ENCODE measurements around the gene NME8. TPM values are rescaled to one million over a fixed set of nuclear protein-coding genes. Genes with fewer than 3 reads are reported as not detected.

NME8 gene
- total RNA-seq, 2 experiments from 2014 or later: not detected

- no peak overlapping the region for H3K27ac Mint-ChIP-seq
- peaks cover 79% of the 10 kb centered on the region for H3K27me3 Mint-ChIP-seq
- ATAC-seq (no peak), DNase-seq (no peak)
- H3K4me3 Mint-ChIP-seq: peak overlapping the region; percentile 35
- CTCF ChIA-PET: interaction anchor here (0.8 to 2.0 kb wide), 8 partner anchors 10 to 468 kb away, joined by 3 to 10 read pairs (median 3); no protein-coding TSS in a partner anchor
- no peaks in the 10 kb centered on the region for H3K9me3 Mint-ChIP-seq (ENCODE audit: low read depth)
- no peaks in the 10 kb centered on the region for H3K36me3 Mint-ChIP-seq
- peaks cover 19% of the 10 kb centered on the region for H3K4me1 Mint-ChIP-seq
Measured at GRCh38 chr7:37916017-37916672, 67.7 kb downstream of the NME8 start.

GRCh38 chr7:37916673-37917660, 68.6 kb downstream of the NME8 start, which contains the start of gene SFRP4:
Gene SFRP4, minus strand, starts transcription at chr7:37916817. Its CDS starts 280 bp downstream, at chr7:37916537.
- H3K9me3 Mint-ChIP-seq (ENCODE audit: low read depth): no peaks in the 10 kb centered on the region
- peak within 1 kb of the TSS; percentile 37 for H3K4me3 Mint-ChIP-seq
- H3K27ac Mint-ChIP-seq: no peak within 1 kb of the TSS
- peaks cover 81% of the 10 kb centered on the region for H3K27me3 Mint-ChIP-seq
- DNase-seq (no peak), ATAC-seq (peak; percentile 31)
- H3K4me1 Mint-ChIP-seq: peaks cover 21% of the 10 kb centered on the region
- no peaks in the 10 kb centered on the region for H3K36me3 Mint-ChIP-seq
- CTCF ChIA-PET: interaction anchor here (0.9 to 2.0 kb wide), 12 partner anchors 9 to 470 kb away, joined by 3 to 10 read pairs (median 3); no protein-coding TSS in a partner anchor

- DNase-seq: no peak
Measured at GRCh38 chr7:37918526-37918925, 70.1 kb downstream of the NME8 start.

GRCh38 chr7:37920305-37920848, 72.0 kb downstream of the NME8 start, which contains the start of gene EPDR1:
Gene EPDR1, plus strand, starts transcription at chr7:37920640. Its CDS starts 300 bp downstream, at chr7:37920940.
- H3K27ac Mint-ChIP-seq: no peak within 1 kb of the TSS
- no peaks in the 10 kb centered on the region for H3K36me3 Mint-ChIP-seq
- H3K9me3 Mint-ChIP-seq (ENCODE audit: low read depth): no peaks in the 10 kb centered on the region
- peaks cover 21% of the 10 kb centered on the region for H3K4me1 Mint-ChIP-seq
- ATAC-seq (peak; percentile 45), DNase-seq (peak; percentile 54)
- CTCF ChIA-PET: interaction anchor here (1.9 kb wide), 1 partner anchor 19 kb away, joined by 6 read pairs; no protein-coding TSS in a partner anchor
- H3K4me3 Mint-ChIP-seq: peak within 1 kb of the TSS; percentile 62
- H3K27me3 Mint-ChIP-seq: peaks cover 68% of the 10 kb centered on the region

More at GRCh38 chr7:37918526-37918925, 70.1 kb downstream of the NME8 start:
- Mint-ChIP-seq H3K4me3 (no peak overlapping the region), H3K9me3 (ENCODE audit: low read depth) (no peaks in the 10 kb centered on the region), H3K27ac (no peak overlapping the region), H3K4me1 (peaks cover 21% of the 10 kb centered on the region), H3K36me3 (no peaks in the 10 kb centered on the region), H3K27me3 (peaks cover 78% of the 10 kb centered on the region)
- no peak for ATAC-seq
- CTCF ChIA-PET: interaction anchor here (1.0 to 1.9 kb wide), 5 partner anchors 11 to 450 kb away, joined by 3 to 6 read pairs (median 4); no protein-coding TSS in a partner anchor

GRCh38 chr7:37920849-37921805, 72.7 kb downstream of the NME8 start:
- peak; percentile 45 for DNase-seq
- Mint-ChIP-seq H3K36me3 (no peaks in the 10 kb centered on the region), H3K27me3 (peaks cover 63% of the 10 kb centered on the region), H3K9me3 (ENCODE audit: low read depth) (no peaks in the 10 kb centered on the region), H3K27ac (no peak overlapping the region), H3K4me3 (peak overlapping the region; percentile 62), H3K4me1 (peaks cover 14% of the 10 kb centered on the region)
- ATAC-seq: peak; percentile 68
- CTCF ChIA-PET: no interaction called here

GRCh38 chr7:37921876-37922275, 73.5 kb downstream of the NME8 start:
- Mint-ChIP-seq H3K4me1 (peaks cover 11% of the 10 kb centered on the region), H3K27ac (no peak overlapping the region), H3K4me3 (no peak overlapping the region), H3K27me3 (peaks cover 57% of the 10 kb centered on the region), H3K36me3 (no peaks in the 10 kb centered on the region), H3K9me3 (ENCODE audit: low read depth) (no peaks in the 10 kb centered on the region)
- ATAC-seq (no peak), DNase-seq (no peak)
- CTCF ChIA-PET: no interaction called here

GRCh38 chr7:37923996-37924395, 75.6 kb downstream of the NME8 start:
- H3K27ac Mint-ChIP-seq: no peak overlapping the region
- no peaks in the 10 kb centered on the region for H3K9me3 Mint-ChIP-seq (ENCODE audit: low read depth)
- ATAC-seq (no peak), DNase-seq (no peak)
- H3K36me3 Mint-ChIP-seq: no peaks in the 10 kb centered on the region
- CTCF ChIA-PET: no interaction called here
- no peak overlapping the region for H3K4me3 Mint-ChIP-seq
- peaks cover 38% of the 10 kb centered on the region for H3K27me3 Mint-ChIP-seq
- H3K4me1 Mint-ChIP-seq: peaks cover 8% of the 10 kb centered on the region

GRCh38 chr7:37924491-37925041, 76.2 kb downstream of the NME8 start:
- Mint-ChIP-seq H3K4me1 (peaks cover 8% of the 10 kb centered on the region), H3K36me3 (no peaks in the 10 kb centered on the region), H3K4me3 (no peak overlapping the region), H3K9me3 (ENCODE audit: low read depth) (no peaks in the 10 kb centered on the region), H3K27me3 (peaks cover 32% of the 10 kb centered on the region), H3K27ac (no peak overlapping the region)
- CTCF ChIA-PET: no interaction called here
- no peak for ATAC-seq
- DNase-seq: no peak

- CTCF ChIA-PET: no interaction called here
- Mint-ChIP-seq H3K27ac (no peak overlapping the region), H3K27me3 (peaks cover 22% of the 10 kb centered on the region), H3K9me3 (ENCODE audit: low read depth) (no peaks in the 10 kb centered on the region), H3K4me1 (peaks cover 2% of the 10 kb centered on the region), H3K36me3 (no peaks in the 10 kb centered on the region), H3K4me3 (no peak overlapping the region)
- no peak for DNase-seq
- ATAC-seq: no peak
Measured at GRCh38 chr7:37925620-37926019, 77.2 kb downstream of the NME8 start.

GRCh38 chr7:37927773-37928444, 79.5 kb downstream of the NME8 start:
- H3K4me1 Mint-ChIP-seq: no peaks in the 10 kb centered on the region
- H3K9me3 Mint-ChIP-seq (ENCODE audit: low read depth): no peaks in the 10 kb centered on the region
- no peak overlapping the region for H3K4me3 Mint-ChIP-seq
- DNase-seq (no peak), ATAC-seq (no peak)
- H3K27me3 Mint-ChIP-seq: peaks cover 13% of the 10 kb centered on the region
- no peak overlapping the region for H3K27ac Mint-ChIP-seq
- CTCF ChIA-PET: no interaction called here
- no peaks in the 10 kb centered on the region for H3K36me3 Mint-ChIP-seq

- Mint-ChIP-seq H3K36me3 (no peaks in the 10 kb centered on the region), H3K4me3 (no peak overlapping the region), H3K27me3 (peaks cover 8% of the 10 kb centered on the region), H3K9me3 (ENCODE audit: low read depth) (no peaks in the 10 kb centered on the region), H3K27ac (no peak overlapping the region), H3K4me1 (no peaks in the 10 kb centered on the region)
- no peak for ATAC-seq
- CTCF ChIA-PET: no interaction called here
- DNase-seq: no peak
Measured at GRCh38 chr7:37928878-37929277, 80.5 kb downstream of the NME8 start.

Measured in activated CD8-positive, alpha-beta memory T cell treated with anti-CD3 and anti-CD28 coated beads, Interleukin-2, amount 10 ng/mL, durations not matched to agents 7 days and 5 days (primary cell).